Urothelium cell line (cell line): Measurements from ENCODE around the gene LRP11.
A peak's percentile ranks its signal among the peaks of the same experiment; 100 is the strongest.
"Not testable (repeated sequence)": the region's sequence is repeated elsewhere in the genome, so short reads cannot be mapped to it uniquely, and the experiment has no call there.

Source experiments
- DNase-seq: peaks from one replicate; pipeline ENCODE4 v3.0.0; 2011; ENCODE audit warnings: low spot score, mixed read lengths
- FAIRE-seq: peaks from 2 replicates; lab custom pipeline; 2011; peaks lifted over from hg19 to GRCh38; lab: Jason Lieb, UNC

LRP11 gene

GRCh38 chr6:149863698-149864577 lies at the start of gene LRP11:
Gene LRP11 (minus strand): TSS chr6:149864359. CDS start chr6:149864020, 339 bp downstream.
- DNase-seq (peak; percentile 95), FAIRE-seq (peak; percentile 53)

- no peak for DNase-seq
- no peak for FAIRE-seq
These were observed 49.5 kb upstream of the LRP11 start for GRCh38 chr6:149913540-149914240.

GRCh38 chr6:149913085-149913484 lies 48.9 kb upstream of the LRP11 start:
- DNase-seq (no peak), FAIRE-seq (no peak)

GRCh38 chr6:149912680-149913079 lies 48.5 kb upstream of the LRP11 start:
- not testable (repeated sequence) for FAIRE-seq, DNase-seq

- DNase-seq (no peak), FAIRE-seq (no peak)
These were observed 46.6 kb upstream of the LRP11 start for GRCh38 chr6:149910721-149911151.

GRCh38 chr6:149909701-149910470 lies 45.7 kb upstream of the LRP11 start:
- FAIRE-seq (no peak), DNase-seq (no peak)

GRCh38 chr6:149908480-149908879 lies 44.3 kb upstream of the LRP11 start:
- not testable (repeated sequence) for FAIRE-seq, DNase-seq

GRCh38 chr6:149907317-149907716 lies 43.2 kb upstream of the LRP11 start:
- no peak for FAIRE-seq
- no peak for DNase-seq

- no peak for FAIRE-seq
- DNase-seq, result no peak
These were observed 42.2 kb upstream of the LRP11 start for GRCh38 chr6:149906405-149906804.

- DNase-seq, result no peak
- no peak for FAIRE-seq
These were observed 41.8 kb upstream of the LRP11 start for GRCh38 chr6:149905911-149906371.

GRCh38 chr6:149905371-149905910 lies 41.3 kb upstream of the LRP11 start:
- no peak for DNase-seq
- FAIRE-seq, result no peak

- FAIRE-seq (no peak), DNase-seq (no peak)
These were observed 40.7 kb upstream of the LRP11 start for GRCh38 chr6:149904661-149905370.

- no peak for FAIRE-seq
- no peak for DNase-seq
These were observed 39.9 kb upstream of the LRP11 start for GRCh38 chr6:149903938-149904611.

- FAIRE-seq (no peak), DNase-seq (no peak)
These were observed 37.4 kb upstream of the LRP11 start for GRCh38 chr6:149901444-149902140.

GRCh38 chr6:149900620-149901443 lies 36.7 kb upstream of the LRP11 start:
- no peak for DNase-seq
- no peak for FAIRE-seq

- no peak for FAIRE-seq
- DNase-seq, result no peak
These were observed 35.9 kb upstream of the LRP11 start for GRCh38 chr6:149899926-149900619.

GRCh38 chr6:149899486-149899885 lies 35.3 kb upstream of the LRP11 start:
- no peak for DNase-seq
- FAIRE-seq, result no peak

GRCh38 chr6:149898966-149899365 lies 34.8 kb upstream of the LRP11 start:
- FAIRE-seq (no peak), DNase-seq (no peak)
